HEK293 (cell line): ENCODE measurements around the gene CCHCR1.

Experiments
- CTCF ChIA-PET: fragments of 350-600 bp; formaldehyde crosslinking; extraction: SDS; loops from one replicate; lab custom pipeline; 2021; ENCODE audit warnings: antibody characterized with exemption; lab: Yijun Ruan, JAX
- POLR2A ChIA-PET: fragments of 300-600 bp; formaldehyde crosslinking; extraction: SDS; loops from one replicate; lab custom pipeline; 2020; ENCODE audit warnings: antibody characterized with exemption, inconsistent platforms; lab: Yijun Ruan, JAX
- H3K27ac ChIP-seq: fragments of 200-500 bp; sonication (Bioruptor generic); 2 replicates; pipeline ENCODE4 v1.5.1; 2014; ENCODE audit warnings: low read depth, low read length, control low read depth, inconsistent platforms; ENCODE audit errors: extremely low read depth
- H3K36me3 ChIP-seq, 2 experiments: fragments of 200-500 bp in 1 of 2; sonication (Bioruptor generic) in 1 of 2; 1 replicate in 1 of 2; 2 replicates in 1 of 2; pipeline ENCODE4 v1.5.1; 2014 to 2017; ENCODE audit warnings: inconsistent platforms in 2 of 2, low read length in 2 of 2; ENCODE audit not compliant: control insufficient read depth in 2 of 2, insufficient read depth in 1 of 2
- H3K4me1 ChIP-seq: fragments of 200-500 bp; sonication (Bioruptor generic); 2 replicates; pipeline ENCODE4 v1.5.1; 2014; ENCODE audit warnings: mild to moderate bottlenecking, low read length, inconsistent platforms; ENCODE audit not compliant: control insufficient read depth, insufficient read depth
- H3K4me3 ChIP-seq: 2 replicates; pipeline ENCODE4 v1.5.1; 2011; ENCODE audit warnings: low read depth, mild to moderate bottlenecking, control low read depth, low read length, moderate library complexity
- H3K9me3 ChIP-seq: fragments of 200-500 bp; sonication (Bioruptor generic); 2 replicates; pipeline ENCODE4 v1.5.1; 2014; ENCODE audit warnings: low read depth, low read length, inconsistent platforms; ENCODE audit not compliant: control insufficient read depth, insufficient read depth
- GLIS1 ChIP-seq: fragments of 450-650 bp; formaldehyde crosslinking; IDR thresholded peaks from 2 replicates; pipeline ENCODE4 v1.5.1; 2016; ENCODE audit warnings: missing biosample characterization, missing genetic modification characterization
- HOXC10 ChIP-seq: sonication (generic); formaldehyde crosslinking; IDR thresholded peaks from 2 replicates; pipeline ENCODE4 v1.8.1; 2023; ENCODE audit warnings: mild to moderate bottlenecking, missing genetic modification reagents
- KLF10 ChIP-seq: fragments of 450-650 bp; IDR thresholded peaks from 2 replicates; pipeline ENCODE4 v1.5.1; 2018; ENCODE audit warnings: missing biosample characterization, mild to moderate bottlenecking, missing genetic modification characterization
- MZF1 ChIP-seq: fragments of 450-650 bp; formaldehyde crosslinking; IDR thresholded peaks from 2 replicates; pipeline ENCODE4 v1.5.1; 2017; ENCODE audit warnings: missing biosample characterization, missing genetic modification characterization, borderline replicate concordance
- SP7 ChIP-seq: fragments of 450-650 bp; formaldehyde crosslinking; IDR thresholded peaks from 2 replicates; pipeline ENCODE4 v1.5.1; 2016; ENCODE audit warnings: missing biosample characterization, missing genetic modification characterization
- ZBTB17 ChIP-seq: fragments of 450-650 bp; formaldehyde crosslinking; IDR thresholded peaks from 2 replicates; pipeline ENCODE4 v1.5.1; 2016; ENCODE audit warnings: missing biosample characterization, missing genetic modification characterization
- ZBTB7A ChIP-seq: fragments of 450-650 bp; formaldehyde crosslinking; IDR thresholded peaks from 2 replicates; pipeline ENCODE4 v1.5.1; 2016; ENCODE audit warnings: low read depth, missing biosample characterization, missing genetic modification characterization
- ZNF121 ChIP-seq: fragments of 450-650 bp; formaldehyde crosslinking; IDR thresholded peaks from 2 replicates; pipeline ENCODE4 v1.5.1; 2016; ENCODE audit warnings: missing biosample characterization, missing genetic modification characterization
- ZNF175 ChIP-seq: fragments of 450-650 bp; formaldehyde crosslinking; IDR thresholded peaks from 2 replicates; pipeline ENCODE4 v1.5.1; 2016; ENCODE audit warnings: missing biosample characterization, missing genetic modification characterization
- ZNF248 ChIP-seq: fragments of 450-650 bp; formaldehyde crosslinking; IDR thresholded peaks from 2 replicates; pipeline ENCODE4 v1.5.1; 2017; ENCODE audit warnings: missing biosample characterization, missing genetic modification characterization
- ZNF266 ChIP-seq: fragments of 450-650 bp; formaldehyde crosslinking; IDR thresholded peaks from 2 replicates; pipeline ENCODE4 v1.5.1; 2016; ENCODE audit warnings: missing biosample characterization, missing genetic modification characterization, low read depth
- ZNF394 ChIP-seq: fragments of 450-650 bp; formaldehyde crosslinking; IDR thresholded peaks from 2 replicates; pipeline ENCODE4 v1.5.1; 2016; ENCODE audit warnings: missing biosample characterization, missing genetic modification characterization, mild to moderate bottlenecking, moderate library complexity, borderline replicate concordance
- ZNF48 ChIP-seq: fragments of 450-650 bp; formaldehyde crosslinking; IDR thresholded peaks from 2 replicates; pipeline ENCODE4 v1.5.1; 2016; ENCODE audit warnings: missing biosample characterization, missing genetic modification characterization
- ZNF530 ChIP-seq: fragments of 450-650 bp; formaldehyde crosslinking; IDR thresholded peaks from 2 replicates; pipeline ENCODE4 v1.5.1; 2016; ENCODE audit warnings: low read depth, missing biosample characterization, missing genetic modification characterization
- ZNF558 ChIP-seq: fragments of 450-650 bp; formaldehyde crosslinking; IDR thresholded peaks from 2 replicates; pipeline ENCODE4 v1.5.1; 2016; ENCODE audit warnings: missing biosample characterization, missing genetic modification characterization
- ZNF629 ChIP-seq: fragments of 450-650 bp; formaldehyde crosslinking; IDR thresholded peaks from 2 replicates; pipeline ENCODE4 v1.5.1; 2017; ENCODE audit warnings: missing biosample characterization, missing genetic modification characterization
- ZSCAN16 ChIP-seq: fragments of 450-650 bp; formaldehyde crosslinking; IDR thresholded peaks from 2 replicates; pipeline ENCODE4 v1.5.1; 2016; ENCODE audit warnings: missing biosample characterization, missing genetic modification characterization
- TF ChIP-seq, protein P1 (sequence below): fragments of 450-650 bp; formaldehyde crosslinking; IDR thresholded peaks from 2 replicates; pipeline ENCODE4 v1.5.1; 2016; ENCODE audit warnings: missing biosample characterization, missing genetic modification characterization, borderline replicate concordance
- TF ChIP-seq, protein P2 (sequence below): fragments of 450-650 bp; formaldehyde crosslinking; IDR thresholded peaks from 2 replicates; pipeline ENCODE4 v1.5.1; 2017; ENCODE audit warnings: missing biosample characterization, missing genetic modification characterization
- TF ChIP-seq, protein P3 (sequence below): fragments of 450-650 bp; formaldehyde crosslinking; IDR thresholded peaks from 2 replicates; pipeline ENCODE4; 2016; ENCODE audit warnings: missing biosample characterization, missing genetic modification characterization
- TF ChIP-seq, protein P4 (sequence below): fragments of 450-650 bp; IDR thresholded peaks from 2 replicates; pipeline ENCODE4 v1.5.1; 2018; ENCODE audit warnings: missing biosample characterization, missing genetic modification characterization
- TF ChIP-seq, protein P5 (sequence below): fragments of 450-650 bp; formaldehyde crosslinking; IDR thresholded peaks from 2 replicates; pipeline ENCODE4 v1.5.1; 2016; ENCODE audit warnings: missing biosample characterization, missing genetic modification characterization

Gene CCHCR1

DNA sequence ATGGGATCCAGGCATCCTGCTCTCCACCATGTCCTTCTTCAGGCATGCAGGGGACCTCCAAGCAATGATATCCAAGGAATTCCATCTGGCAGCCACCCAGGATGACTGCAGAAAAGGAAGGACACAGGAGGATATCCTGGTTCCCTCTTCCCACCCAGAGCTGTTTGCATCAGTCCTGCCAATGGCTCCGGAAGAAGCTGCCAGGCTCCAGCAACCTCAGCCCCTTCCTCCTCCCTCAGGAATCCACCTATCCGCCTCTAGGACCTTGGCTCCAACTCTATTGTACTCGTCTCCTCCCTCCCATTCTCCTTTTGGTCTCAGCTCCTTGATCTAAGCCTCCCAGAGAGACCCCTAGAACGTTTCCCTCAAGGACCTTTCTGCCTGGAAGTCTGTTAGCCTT lies 18.0 kb downstream of the CCHCR1 start:
- ChIA-PET POLR2A (no interaction called here), CTCF (interaction anchor here (1.0 to 7.7 kb wide), 8 partner anchors 9 to 235 kb away, joined by 3 to 49 read pairs (median 10); partner anchors contain the start of gene TCF19)
- H3K9me3 ChIP-seq = no peaks in the 10 kb centered on the region
- TF ChIP-seq ZNF121 (tag by site-specific recombination) (no peak), ZBTB17 (tag by site-specific recombination) (peak; percentile 56; the same call in 1 of the 2 replicates), ZNF394 (no peak), MZF1 (tag by site-specific recombination) (no peak), ZNF629 (no peak), ZNF175 (no peak)
- TF ChIP-seq, protein P1, sequence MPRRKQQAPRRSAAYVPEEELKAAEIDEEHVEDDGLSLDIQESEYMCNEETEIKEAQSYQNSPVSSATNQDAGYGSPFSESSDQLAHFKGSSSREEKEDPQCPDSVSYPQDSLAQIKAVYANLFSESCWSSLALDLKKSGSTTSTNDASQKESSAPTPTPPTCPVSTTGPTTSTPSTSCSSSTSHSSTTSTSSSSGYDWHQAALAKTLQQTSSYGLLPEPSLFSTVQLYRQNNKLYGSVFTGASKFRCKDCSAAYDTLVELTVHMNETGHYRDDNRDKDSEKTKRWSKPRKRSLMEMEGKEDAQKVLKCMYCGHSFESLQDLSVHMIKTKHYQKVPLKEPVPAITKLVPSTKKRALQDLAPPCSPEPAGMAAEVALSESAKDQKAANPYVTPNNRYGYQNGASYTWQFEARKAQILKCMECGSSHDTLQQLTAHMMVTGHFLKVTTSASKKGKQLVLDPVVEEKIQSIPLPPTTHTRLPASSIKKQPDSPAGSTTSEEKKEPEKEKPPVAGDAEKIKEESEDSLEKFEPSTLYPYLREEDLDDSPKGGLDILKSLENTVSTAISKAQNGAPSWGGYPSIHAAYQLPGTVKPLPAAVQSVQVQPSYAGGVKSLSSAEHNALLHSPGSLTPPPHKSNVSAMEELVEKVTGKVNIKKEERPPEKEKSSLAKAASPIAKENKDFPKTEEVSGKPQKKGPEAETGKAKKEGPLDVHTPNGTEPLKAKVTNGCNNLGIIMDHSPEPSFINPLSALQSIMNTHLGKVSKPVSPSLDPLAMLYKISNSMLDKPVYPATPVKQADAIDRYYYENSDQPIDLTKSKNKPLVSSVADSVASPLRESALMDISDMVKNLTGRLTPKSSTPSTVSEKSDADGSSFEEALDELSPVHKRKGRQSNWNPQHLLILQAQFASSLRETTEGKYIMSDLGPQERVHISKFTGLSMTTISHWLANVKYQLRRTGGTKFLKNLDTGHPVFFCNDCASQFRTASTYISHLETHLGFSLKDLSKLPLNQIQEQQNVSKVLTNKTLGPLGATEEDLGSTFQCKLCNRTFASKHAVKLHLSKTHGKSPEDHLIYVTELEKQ (tag by site-specific recombination) = no peak
- TF ChIP-seq, protein P2, sequence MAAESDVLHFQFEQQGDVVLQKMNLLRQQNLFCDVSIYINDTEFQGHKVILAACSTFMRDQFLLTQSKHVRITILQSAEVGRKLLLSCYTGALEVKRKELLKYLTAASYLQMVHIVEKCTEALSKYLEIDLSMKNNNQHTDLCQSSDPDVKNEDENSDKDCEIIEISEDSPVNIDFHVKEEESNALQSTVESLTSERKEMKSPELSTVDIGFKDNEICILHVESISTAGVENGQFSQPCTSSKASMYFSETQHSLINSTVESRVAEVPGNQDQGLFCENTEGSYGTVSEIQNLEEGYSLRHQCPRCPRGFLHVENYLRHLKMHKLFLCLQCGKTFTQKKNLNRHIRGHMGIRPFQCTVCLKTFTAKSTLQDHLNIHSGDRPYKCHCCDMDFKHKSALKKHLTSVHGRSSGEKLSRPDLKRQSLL (tag by site-specific recombination) = peak; percentile 72; the same call in 1 of the 2 replicates
- TF ChIP-seq, protein P3, sequence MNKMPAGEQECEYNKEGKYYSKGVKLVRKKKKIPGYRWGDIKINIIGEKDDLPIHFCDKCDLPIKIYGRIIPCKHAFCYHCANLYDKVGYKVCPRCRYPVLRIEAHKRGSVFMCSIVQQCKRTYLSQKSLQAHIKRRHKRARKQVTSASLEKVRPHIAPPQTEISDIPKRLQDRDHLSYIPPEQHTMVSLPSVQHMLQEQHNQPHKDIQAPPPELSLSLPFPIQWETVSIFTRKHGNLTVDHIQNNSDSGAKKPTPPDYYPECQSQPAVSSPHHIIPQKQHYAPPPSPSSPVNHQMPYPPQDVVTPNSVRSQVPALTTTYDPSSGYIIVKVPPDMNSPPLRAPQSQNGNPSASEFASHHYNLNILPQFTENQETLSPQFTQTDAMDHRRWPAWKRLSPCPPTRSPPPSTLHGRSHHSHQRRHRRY (tag by site-specific recombination) = no peak
- peaks cover 7 to 24% of the 10 kb centered on the region in 2 experiments; a peak in 2 of 3 replicates for H3K36me3 ChIP-seq
- H3K4me3 ChIP-seq = no peak overlapping the region
- H3K4me1 ChIP-seq = no peaks in the 10 kb centered on the region
- no peak overlapping the region for H3K27ac ChIP-seq

DNA sequence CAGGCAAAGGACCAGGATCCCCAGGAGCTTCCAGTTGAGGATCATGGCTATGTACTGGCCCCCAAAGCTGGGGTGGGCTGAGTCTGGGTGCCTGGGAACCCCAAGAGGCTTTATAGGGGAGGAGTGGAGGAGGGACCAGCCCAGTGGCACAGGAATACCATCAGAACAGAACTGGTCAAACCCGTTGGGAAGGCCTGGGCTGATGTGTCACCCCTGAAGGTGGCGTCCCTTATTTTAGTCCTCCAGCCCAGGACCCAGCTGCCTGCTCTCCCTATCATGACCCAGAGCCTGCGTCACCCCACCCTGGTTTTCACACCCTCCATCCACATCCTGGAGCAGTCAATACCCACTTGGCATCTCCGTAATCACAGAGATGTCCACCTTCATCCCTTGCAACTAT lies 18.6 kb downstream of the CCHCR1 start, which contains the start of gene PSORS1C2:
PSORS1C2 (minus strand) TSS at position 85 of the 400 bp plus-strand sequence; CDS start at position 45, 40 bp downstream.
- TF ChIP-seq GLIS1 (tag by site-specific recombination) = no peak
- TF ChIP-seq KLF10 (tag by site-specific recombination) = no peak
- no peak for TF ChIP-seq ZNF248 (tag by site-specific recombination)
- TF ChIP-seq ZNF558 (tag by site-specific recombination) = no peak
- no peak for TF ChIP-seq ZNF48
- TF ChIP-seq, protein P4, sequence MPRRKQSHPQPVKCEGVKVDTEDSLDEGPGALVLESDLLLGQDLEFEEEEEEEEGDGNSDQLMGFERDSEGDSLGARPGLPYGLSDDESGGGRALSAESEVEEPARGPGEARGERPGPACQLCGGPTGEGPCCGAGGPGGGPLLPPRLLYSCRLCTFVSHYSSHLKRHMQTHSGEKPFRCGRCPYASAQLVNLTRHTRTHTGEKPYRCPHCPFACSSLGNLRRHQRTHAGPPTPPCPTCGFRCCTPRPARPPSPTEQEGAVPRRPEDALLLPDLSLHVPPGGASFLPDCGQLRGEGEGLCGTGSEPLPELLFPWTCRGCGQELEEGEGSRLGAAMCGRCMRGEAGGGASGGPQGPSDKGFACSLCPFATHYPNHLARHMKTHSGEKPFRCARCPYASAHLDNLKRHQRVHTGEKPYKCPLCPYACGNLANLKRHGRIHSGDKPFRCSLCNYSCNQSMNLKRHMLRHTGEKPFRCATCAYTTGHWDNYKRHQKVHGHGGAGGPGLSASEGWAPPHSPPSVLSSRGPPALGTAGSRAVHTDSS (tag by site-specific recombination) = no peak
- no peak for TF ChIP-seq SP7 (tag by site-specific recombination)
- TF ChIP-seq, protein P5, sequence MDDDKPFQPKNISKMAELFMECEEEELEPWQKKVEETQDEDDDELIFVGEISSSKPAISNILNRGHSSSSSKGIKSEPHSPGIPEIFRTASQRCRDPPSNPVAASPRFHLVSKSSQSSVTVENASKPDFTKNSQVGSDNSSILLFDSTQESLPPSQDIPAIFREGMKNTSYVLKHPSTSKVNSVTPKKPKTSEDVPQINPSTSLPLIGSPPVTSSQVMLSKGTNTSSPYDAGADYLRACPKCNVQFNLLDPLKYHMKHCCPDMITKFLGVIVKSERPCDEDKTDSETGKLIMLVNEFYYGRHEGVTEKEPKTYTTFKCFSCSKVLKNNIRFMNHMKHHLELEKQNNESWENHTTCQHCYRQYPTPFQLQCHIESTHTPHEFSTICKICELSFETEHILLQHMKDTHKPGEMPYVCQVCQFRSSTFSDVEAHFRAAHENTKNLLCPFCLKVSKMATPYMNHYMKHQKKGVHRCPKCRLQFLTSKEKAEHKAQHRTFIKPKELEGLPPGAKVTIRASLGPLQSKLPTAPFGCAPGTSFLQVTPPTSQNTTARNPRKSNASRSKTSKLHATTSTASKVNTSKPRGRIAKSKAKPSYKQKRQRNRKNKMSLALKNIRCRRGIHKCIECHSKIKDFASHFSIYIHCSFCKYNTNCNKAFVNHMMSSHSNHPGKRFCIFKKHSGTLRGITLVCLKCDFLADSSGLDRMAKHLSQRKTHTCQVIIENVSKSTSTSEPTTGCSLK (tag by site-specific recombination) = no peak
- no peak for TF ChIP-seq ZSCAN16 (tag by site-specific recombination)
- TF ChIP-seq ZBTB7A (tag by site-specific recombination) = no peak
- TF ChIP-seq HOXC10 (CRISPR knock-in tag) = no peak
- no peak for TF ChIP-seq ZNF530 (tag by site-specific recombination)
- TF ChIP-seq ZNF266 (tag by site-specific recombination) = no peak
- Histone ChIP-seq H3K4me1 (no peaks in the 10 kb centered on the region), H3K9me3 (no peaks in the 10 kb centered on the region), H3K4me3 (no peak within 1 kb of the TSS), H3K36me3 (peaks cover 4 to 18% of the 10 kb centered on the region in 2 experiments; a peak in 2 of 3 replicates), H3K27ac (no peak within 1 kb of the TSS)
- CTCF ChIA-PET = interaction anchor here (0.5 to 7.7 kb wide), 16 partner anchors 8 to 235 kb away, joined by 3 to 49 read pairs (median 6); partner anchors contain the start of gene TCF19
- POLR2A ChIA-PET = no interaction called here
